DMS 273 treated with DMSO at 0.1 percent for 48 hours (cell line): ENCODE data around the gene HTT.

Experiments used
- DNase-seq: peaks from one replicate; lab custom pipeline; 2025; lab: John Stamatoyannopoulos, UW

The HTT gene

GRCh38 chr4:3074078-3074845 lies at the start of gene HTT, which contains the start of gene HTT-AS:
TSS of gene HTT (plus strand) at chr4:3074681. CDS start at chr4:3074826, 145 bp downstream.
TSS of gene HTT-AS (minus strand) at chr4:3074538.
- peak; percentile 77 for DNase-seq

- DNase-seq = no peak
Observed at GRCh38 chr4:3025881-3026280, 48.6 kb upstream of the HTT start.

- no peak for DNase-seq
Observed at GRCh38 chr4:3026540-3026939, 47.9 kb upstream of the HTT start.

GRCh38 chr4:3029464-3029863 lies 45.0 kb upstream of the HTT start:
- DNase-seq = no peak

GRCh38 chr4:3030566-3031356 lies 43.7 kb upstream of the HTT start:
- DNase-seq = no peak

GRCh38 chr4:3031357-3032082 lies 43.0 kb upstream of the HTT start:
- DNase-seq = no peak

- DNase-seq = no peak
Observed at GRCh38 chr4:3034231-3034630, 40.2 kb upstream of the HTT start.

GRCh38 chr4:3035249-3035648 lies 39.2 kb upstream of the HTT start:
- no peak for DNase-seq

- no peak for DNase-seq
Observed at GRCh38 chr4:3035674-3036073, 38.8 kb upstream of the HTT start.

GRCh38 chr4:3036131-3036952 lies 38.1 kb upstream of the HTT start:
- no peak for DNase-seq

GRCh38 chr4:3037957-3038461 lies 36.5 kb upstream of the HTT start:
- DNase-seq = no peak

- DNase-seq = no peak
Observed at GRCh38 chr4:3039706-3040366, 34.6 kb upstream of the HTT start.

- DNase-seq = no peak
Observed at GRCh38 chr4:3040452-3041191, 33.9 kb upstream of the HTT start.

- no peak for DNase-seq
Observed at GRCh38 chr4:3041192-3042142, 33.0 kb upstream of the HTT start.

- no peak for DNase-seq
Observed at GRCh38 chr4:3042226-3042625, 32.3 kb upstream of the HTT start.

- no peak for DNase-seq
Observed at GRCh38 chr4:3043282-3044020, 31.0 kb upstream of the HTT start.

- no peak for DNase-seq
Observed at GRCh38 chr4:3044870-3045819, 29.3 kb upstream of the HTT start.
